ENCODE measurements around the gene TVP23B.
"Not testable (repeated sequence)": the region's sequence is repeated elsewhere in the genome, so short reads cannot be mapped to it uniquely, and the experiment has no call there.

The TVP23B gene

GRCh38 chr17:18746551-18746950, 34.4 kb upstream of the TVP23B start:
- not testable (repeated sequence) for H3K4me2 ChIP-seq (ENCODE audit: low read depth, low read length, poor library complexity, severe bottlenecking); H3K79me2 ChIP-seq (ENCODE audit: insufficient read depth, low read length); H3K27ac ChIP-seq (ENCODE audit: low read depth, low read length); H3K9me2 ChIP-seq (replicated peaks; ENCODE audit: insufficient read depth, low read length); H3K27me3 ChIP-seq (ENCODE audit: low read length); H3K36me3 ChIP-seq (ENCODE audit: low read length); H4K20me1 ChIP-seq (ENCODE audit: low read depth, low read length); H3F3A ChIP-seq (ENCODE audit: insufficient read depth); H2AFZ ChIP-seq (ENCODE audit: low read depth, low read length, severe bottlenecking); H3K4me3 ChIP-seq (ENCODE audit: insufficient read depth, low read length, poor library complexity, severe bottlenecking); H3K9me3 ChIP-seq (ENCODE audit: insufficient read depth, low read length); H3K9ac ChIP-seq (ENCODE audit: low read length)

GRCh38 chr17:18747501-18747900, 33.5 kb upstream of the TVP23B start:
- H3K79me2 ChIP-seq (ENCODE audit: insufficient read depth, low read length); H3K9me2 ChIP-seq (replicated peaks; ENCODE audit: insufficient read depth, low read length): not testable (repeated sequence)

GRCh38 chr17:18750242-18750641, 30.7 kb upstream of the TVP23B start:
- H3F3A ChIP-seq (ENCODE audit: insufficient read depth); H3K9me3 ChIP-seq (ENCODE audit: insufficient read depth, low read length); H3K9me2 ChIP-seq (replicated peaks; ENCODE audit: insufficient read depth, low read length); H3K36me3 ChIP-seq (ENCODE audit: low read length); H3K4me2 ChIP-seq (ENCODE audit: low read depth, low read length, poor library complexity, severe bottlenecking); H3K9ac ChIP-seq (ENCODE audit: low read length); H4K20me1 ChIP-seq (ENCODE audit: low read depth, low read length); H3K27ac ChIP-seq (ENCODE audit: low read depth, low read length); H3K79me2 ChIP-seq (ENCODE audit: insufficient read depth, low read length); H3K27me3 ChIP-seq (ENCODE audit: low read length); H2AFZ ChIP-seq (ENCODE audit: low read depth, low read length, severe bottlenecking); H3K4me3 ChIP-seq (ENCODE audit: insufficient read depth, low read length, poor library complexity, severe bottlenecking): not testable (repeated sequence)

More at GRCh38 chr17:18747501-18747900, 33.5 kb upstream of the TVP23B start:
- not testable (repeated sequence) for H3K9me3 ChIP-seq (ENCODE audit: insufficient read depth, low read length); H3K4me3 ChIP-seq (ENCODE audit: insufficient read depth, low read length, poor library complexity, severe bottlenecking); H3K4me2 ChIP-seq (ENCODE audit: low read depth, low read length, poor library complexity, severe bottlenecking); H3K27me3 ChIP-seq (ENCODE audit: low read length); H3K36me3 ChIP-seq (ENCODE audit: low read length); H2AFZ ChIP-seq (ENCODE audit: low read depth, low read length, severe bottlenecking); H4K20me1 ChIP-seq (ENCODE audit: low read depth, low read length); H3K27ac ChIP-seq (ENCODE audit: low read depth, low read length); H3K9ac ChIP-seq (ENCODE audit: low read length); H3F3A ChIP-seq (ENCODE audit: insufficient read depth)

- not testable (repeated sequence) for H3K9me2 ChIP-seq (replicated peaks; ENCODE audit: insufficient read depth, low read length); H4K20me1 ChIP-seq (ENCODE audit: low read depth, low read length); H3K36me3 ChIP-seq (ENCODE audit: low read length); H3K79me2 ChIP-seq (ENCODE audit: insufficient read depth, low read length); H3K4me3 ChIP-seq (ENCODE audit: insufficient read depth, low read length, poor library complexity, severe bottlenecking); H3K9ac ChIP-seq (ENCODE audit: low read length); H3K27me3 ChIP-seq (ENCODE audit: low read length); H3K27ac ChIP-seq (ENCODE audit: low read depth, low read length); H3K4me2 ChIP-seq (ENCODE audit: low read depth, low read length, poor library complexity, severe bottlenecking); H3K9me3 ChIP-seq (ENCODE audit: insufficient read depth, low read length); H2AFZ ChIP-seq (ENCODE audit: low read depth, low read length, severe bottlenecking); H3F3A ChIP-seq (ENCODE audit: insufficient read depth)
Measured at GRCh38 chr17:18753829-18754409, 27.1 kb upstream of the TVP23B start.

GRCh38 chr17:18755969-18756368, 25.0 kb upstream of the TVP23B start:
- H4K20me1 ChIP-seq (ENCODE audit: low read depth, low read length); H2AFZ ChIP-seq (ENCODE audit: low read depth, low read length, severe bottlenecking); H3F3A ChIP-seq (ENCODE audit: insufficient read depth); H3K4me2 ChIP-seq (ENCODE audit: low read depth, low read length, poor library complexity, severe bottlenecking); H3K79me2 ChIP-seq (ENCODE audit: insufficient read depth, low read length); H3K4me3 ChIP-seq (ENCODE audit: insufficient read depth, low read length, poor library complexity, severe bottlenecking); H3K9me2 ChIP-seq (replicated peaks; ENCODE audit: insufficient read depth, low read length); H3K36me3 ChIP-seq (ENCODE audit: low read length); H3K9ac ChIP-seq (ENCODE audit: low read length); H3K27ac ChIP-seq (ENCODE audit: low read depth, low read length); H3K9me3 ChIP-seq (ENCODE audit: insufficient read depth, low read length); H3K27me3 ChIP-seq (ENCODE audit: low read length): not testable (repeated sequence)

GRCh38 chr17:18757368-18758044, 23.5 kb upstream of the TVP23B start:
- not testable (repeated sequence) for H3F3A ChIP-seq (ENCODE audit: insufficient read depth); H3K27ac ChIP-seq (ENCODE audit: low read depth, low read length); H4K20me1 ChIP-seq (ENCODE audit: low read depth, low read length)

GRCh38 chr17:18758344-18758743, 22.6 kb upstream of the TVP23B start:
- not testable (repeated sequence) for H3K9ac ChIP-seq (ENCODE audit: low read length); H3K27ac ChIP-seq (ENCODE audit: low read depth, low read length); H3K79me2 ChIP-seq (ENCODE audit: insufficient read depth, low read length); H3K4me3 ChIP-seq (ENCODE audit: insufficient read depth, low read length, poor library complexity, severe bottlenecking); H2AFZ ChIP-seq (ENCODE audit: low read depth, low read length, severe bottlenecking); H4K20me1 ChIP-seq (ENCODE audit: low read depth, low read length); H3K27me3 ChIP-seq (ENCODE audit: low read length); H3K36me3 ChIP-seq (ENCODE audit: low read length); H3K4me2 ChIP-seq (ENCODE audit: low read depth, low read length, poor library complexity, severe bottlenecking); H3K9me2 ChIP-seq (replicated peaks; ENCODE audit: insufficient read depth, low read length); H3K9me3 ChIP-seq (ENCODE audit: insufficient read depth, low read length); H3F3A ChIP-seq (ENCODE audit: insufficient read depth)

More at GRCh38 chr17:18757368-18758044, 23.5 kb upstream of the TVP23B start:
- H3K36me3 ChIP-seq (ENCODE audit: low read length); H2AFZ ChIP-seq (ENCODE audit: low read depth, low read length, severe bottlenecking); H3K9me3 ChIP-seq (ENCODE audit: insufficient read depth, low read length); H3K79me2 ChIP-seq (ENCODE audit: insufficient read depth, low read length); H3K4me2 ChIP-seq (ENCODE audit: low read depth, low read length, poor library complexity, severe bottlenecking); H3K27me3 ChIP-seq (ENCODE audit: low read length); H3K4me3 ChIP-seq (ENCODE audit: insufficient read depth, low read length, poor library complexity, severe bottlenecking); H3K9ac ChIP-seq (ENCODE audit: low read length); H3K9me2 ChIP-seq (replicated peaks; ENCODE audit: insufficient read depth, low read length): not testable (repeated sequence)

- not testable (repeated sequence) for H3K27me3 ChIP-seq (ENCODE audit: low read length); H3K36me3 ChIP-seq (ENCODE audit: low read length); H3K9me2 ChIP-seq (replicated peaks; ENCODE audit: insufficient read depth, low read length); H3K4me3 ChIP-seq (ENCODE audit: insufficient read depth, low read length, poor library complexity, severe bottlenecking); H3F3A ChIP-seq (ENCODE audit: insufficient read depth); H3K9me3 ChIP-seq (ENCODE audit: insufficient read depth, low read length); H4K20me1 ChIP-seq (ENCODE audit: low read depth, low read length); H3K79me2 ChIP-seq (ENCODE audit: insufficient read depth, low read length); H3K27ac ChIP-seq (ENCODE audit: low read depth, low read length); H3K4me2 ChIP-seq (ENCODE audit: low read depth, low read length, poor library complexity, severe bottlenecking); H2AFZ ChIP-seq (ENCODE audit: low read depth, low read length, severe bottlenecking); H3K9ac ChIP-seq (ENCODE audit: low read length)
Measured at GRCh38 chr17:18760221-18760620, 20.8 kb upstream of the TVP23B start.
